Activated CD4-positive, CD25-positive, alpha-beta regulatory T cell (primary cell): Measurements from ENCODE around the gene SREK1IP1.

Source experiments
- DNase-seq, 4 experiments: peaks; one replicate each; lab custom pipeline; 2025; lab: John Stamatoyannopoulos, UW

SREK1IP1 gene

DNA sequence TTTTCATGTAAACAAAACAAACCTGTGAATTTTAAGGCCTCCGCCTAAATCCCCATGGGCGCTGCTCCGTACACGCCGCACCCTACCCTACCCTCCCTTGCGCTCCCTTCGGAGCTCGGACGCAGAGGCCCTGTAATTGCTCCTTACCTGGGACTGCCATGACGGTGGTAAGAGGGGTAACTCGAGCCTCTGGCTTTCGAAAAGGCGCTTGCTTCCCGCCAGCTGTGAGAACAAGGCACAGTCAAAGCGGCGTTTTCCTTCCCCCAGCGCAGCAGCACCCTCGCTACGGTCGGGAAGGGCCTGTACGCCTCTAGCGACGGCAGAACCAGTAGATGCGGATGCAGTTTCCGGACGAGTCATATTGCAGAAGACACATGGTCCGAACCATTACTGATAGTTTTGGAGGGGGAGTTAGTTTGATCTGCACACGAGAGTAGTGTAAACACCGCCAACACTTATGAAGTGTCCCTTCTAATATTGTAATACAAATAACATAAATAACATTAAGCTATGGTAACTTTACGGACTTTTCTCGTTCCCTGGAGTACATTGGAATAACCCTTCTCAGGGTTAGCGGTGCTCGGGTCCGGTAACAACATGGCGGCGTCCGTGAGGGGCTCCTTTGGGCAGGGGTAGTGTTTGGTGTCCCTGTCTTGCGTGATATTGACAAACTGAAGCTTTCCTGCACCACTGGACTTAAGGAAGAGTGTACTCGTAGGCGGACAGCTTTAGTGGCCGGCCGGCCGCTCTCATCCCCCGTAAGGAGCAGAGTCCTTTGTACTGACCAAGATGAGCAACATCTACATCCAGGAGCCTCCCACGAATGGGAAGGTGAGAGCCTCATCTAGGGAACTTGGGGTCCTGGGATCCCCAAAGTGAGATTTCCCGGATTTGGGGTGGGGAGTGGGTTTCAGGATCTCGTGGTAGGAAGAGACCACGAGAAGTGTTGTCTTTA is at the start of gene SREK1IP1, which contains the start of gene CWC27:
Gene SREK1IP1, minus strand, starts transcription at position 334 of the 955 bp plus-strand sequence. Its CDS starts 174 bp downstream, at position 160.
Gene CWC27, plus strand, starts transcription at position 573 of the 955 bp plus-strand sequence. Its CDS starts 217 bp downstream, at position 790.
- DNase-seq, result peak; percentile 53 to 64 (median 62)

DNA sequence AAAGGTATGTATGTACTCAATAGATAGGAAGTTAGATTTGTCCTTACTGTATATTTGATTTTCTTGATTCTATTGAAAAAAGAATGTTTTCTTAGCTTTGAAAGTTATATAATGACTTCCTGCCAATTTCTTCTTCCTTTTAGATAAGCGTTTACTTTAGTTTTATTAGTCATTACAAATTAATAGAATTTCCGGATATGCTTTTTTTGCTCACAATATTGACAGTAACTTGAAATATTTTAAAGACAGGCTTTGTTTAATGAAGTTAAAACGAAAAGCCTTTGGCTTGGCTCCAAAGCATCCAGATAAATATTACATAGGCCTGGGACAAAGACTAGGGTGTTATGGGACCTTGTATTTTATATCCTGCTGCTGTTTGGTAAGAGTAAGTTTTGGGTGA is 49.8 kb upstream of the SREK1IP1 start:
- DNase-seq, result no peak

GRCh38 chr5:64814073-64814472 is 45.6 kb upstream of the SREK1IP1 start:
- DNase-seq, result no peak

- no peak for DNase-seq
These were observed 42.7 kb upstream of the SREK1IP1 start for GRCh38 chr5:64811050-64811640.

DNA sequence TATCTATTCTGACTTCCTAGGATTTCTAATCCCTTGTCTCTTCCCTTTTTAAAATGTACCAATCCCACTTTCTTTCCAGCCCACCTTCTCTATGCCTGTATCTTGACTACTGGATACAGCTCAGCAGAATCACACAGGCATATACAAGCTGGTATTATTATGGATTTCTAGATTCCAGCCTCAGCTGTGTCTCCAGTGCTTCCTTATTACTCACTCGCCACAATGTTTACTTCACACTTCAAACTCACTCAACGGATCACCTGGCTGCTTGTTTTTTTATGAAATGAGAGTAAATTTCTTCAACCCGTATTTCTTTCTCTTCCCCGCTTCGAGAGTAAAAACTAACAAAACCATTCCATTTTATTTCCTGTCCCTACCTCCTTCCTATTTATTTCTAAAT is 39.0 kb upstream of the SREK1IP1 start:
- DNase-seq, result no peak

DNA sequence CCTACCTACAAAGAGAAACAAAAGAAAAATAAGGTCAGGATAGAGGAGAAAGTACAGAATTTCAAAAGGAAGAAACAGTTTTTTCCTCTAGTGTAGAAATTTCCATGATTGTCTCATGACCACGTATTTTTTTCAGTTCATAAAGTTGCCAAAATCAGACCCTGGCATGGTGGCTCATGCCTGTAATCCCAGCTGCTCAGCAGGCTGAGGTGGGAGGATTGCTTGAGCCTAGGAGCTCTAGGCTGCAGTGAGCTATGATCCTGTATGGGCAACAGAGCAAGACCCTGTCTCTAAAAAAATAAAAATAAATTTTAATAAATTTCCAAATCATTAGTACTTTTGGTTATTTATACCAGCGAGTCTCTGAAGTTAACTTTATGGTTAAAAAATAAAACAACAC is 38.0 kb upstream of the SREK1IP1 start:
- no peak for DNase-seq

- DNase-seq, result no peak
These were observed 32.4 kb upstream of the SREK1IP1 start for GRCh38 chr5:64800926-64801325.

- DNase-seq, result no peak
These were observed 27.8 kb upstream of the SREK1IP1 start for GRCh38 chr5:64796301-64796700.

DNA sequence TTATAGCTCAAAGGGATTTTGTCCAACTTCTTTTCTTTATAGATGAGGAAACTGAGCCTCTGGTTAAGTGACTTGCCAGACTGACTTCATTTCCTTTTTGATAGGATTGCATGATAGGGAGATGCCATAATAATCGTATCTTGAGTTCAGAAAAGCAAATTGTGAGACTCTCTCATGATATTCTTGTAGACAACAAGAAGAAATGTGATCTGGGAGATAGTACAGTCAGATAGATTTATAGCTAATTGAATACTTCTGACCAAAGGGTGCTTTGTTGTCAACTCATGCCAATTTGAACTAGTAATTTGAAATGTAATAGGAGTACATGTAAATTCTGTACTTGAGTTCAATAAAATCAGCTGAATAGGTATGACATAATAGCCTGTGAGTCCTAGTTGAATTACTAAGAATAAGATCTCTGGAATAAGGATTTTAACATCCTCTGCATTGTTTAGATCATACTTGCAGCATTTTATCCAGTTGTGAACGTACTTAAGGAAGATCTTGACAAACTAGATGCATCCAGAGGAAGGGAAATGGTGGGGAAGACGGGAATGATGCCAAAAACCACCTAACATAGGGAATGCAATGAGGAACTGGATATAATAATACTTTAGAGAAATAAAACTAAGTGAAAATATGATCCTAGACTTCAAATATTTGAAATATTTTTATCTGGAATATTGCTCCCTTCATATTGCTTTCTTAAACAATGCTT is 25.7 kb upstream of the SREK1IP1 start:
- no peak for DNase-seq

DNA sequence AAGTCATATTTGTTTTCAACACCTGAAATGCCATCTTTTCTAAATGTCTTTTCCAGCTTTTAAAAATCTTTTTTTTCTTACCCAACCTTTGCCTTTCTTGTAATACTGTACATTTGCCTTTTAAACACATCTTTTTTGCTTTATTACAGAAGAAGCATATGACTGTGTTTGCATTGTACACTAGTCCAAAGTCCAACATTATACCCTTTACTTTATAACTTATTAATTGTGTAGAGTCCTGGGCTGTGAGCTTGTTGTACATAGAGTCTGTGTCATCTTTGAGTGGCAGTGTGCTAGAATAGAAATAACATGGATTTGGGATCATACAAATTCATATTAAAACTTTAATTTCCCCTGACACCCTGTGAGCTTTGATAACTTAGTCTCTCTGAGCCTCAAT is 24.0 kb upstream of the SREK1IP1 start:
- DNase-seq, result no peak

DNA sequence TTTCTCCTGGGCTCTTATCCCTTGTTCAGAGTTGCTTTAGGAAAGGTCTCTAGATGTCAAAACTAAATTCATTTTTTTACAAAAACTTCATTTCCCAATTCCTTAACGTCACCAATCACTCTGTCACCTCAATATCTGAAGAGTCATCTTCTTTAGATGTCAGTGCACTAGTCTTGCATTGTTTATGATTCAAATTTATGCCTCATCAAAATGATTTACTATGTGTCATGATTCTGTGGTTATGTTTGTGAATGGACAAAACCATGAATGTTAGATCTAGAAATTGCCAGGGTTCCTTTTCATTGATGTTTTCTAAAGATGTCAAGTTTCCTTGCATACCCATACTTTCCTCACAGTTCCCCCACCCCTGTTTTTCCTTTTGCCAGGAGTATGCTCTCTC is 21.7 kb upstream of the SREK1IP1 start:
- DNase-seq, result no peak

DNA sequence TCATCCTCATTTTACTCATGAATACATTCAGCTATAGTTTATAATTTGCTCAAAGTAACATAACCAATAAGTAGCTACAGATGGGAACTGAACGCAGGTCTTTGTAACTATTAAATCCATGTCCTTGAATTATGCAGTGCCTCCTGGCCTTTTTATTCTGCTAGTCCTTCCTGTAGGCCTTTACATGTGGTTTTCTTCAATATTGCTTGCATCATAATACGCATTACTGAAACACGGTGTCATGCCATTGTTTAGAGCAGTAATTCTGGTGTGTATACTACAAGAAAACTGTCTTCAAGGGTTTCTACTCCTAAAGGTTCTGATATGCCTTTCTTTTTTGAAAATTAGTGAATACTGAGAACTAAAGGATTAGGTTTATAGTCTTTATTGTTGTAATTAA is 21.0 kb upstream of the SREK1IP1 start:
- no peak for DNase-seq

- DNase-seq, result no peak
These were observed 19.7 kb upstream of the SREK1IP1 start for GRCh38 chr5:64788156-64788555.

GRCh38 chr5:64786372-64786771 is 17.9 kb upstream of the SREK1IP1 start:
- DNase-seq, result no peak

GRCh38 chr5:64784451-64785025 is 16.0 kb upstream of the SREK1IP1 start:
- DNase-seq, result peak; percentile 35 to 60 (median 56)

GRCh38 chr5:64775291-64775690 is 6.8 kb upstream of the SREK1IP1 start:
- DNase-seq, result no peak

- no peak for DNase-seq
These were observed 5.0 kb upstream of the SREK1IP1 start for GRCh38 chr5:64773533-64773932.

- no peak for DNase-seq
These were observed 3.2 kb upstream of the SREK1IP1 start for GRCh38 chr5:64771736-64772135.

GRCh38 chr5:64769855-64770254 is 1.4 kb upstream of the SREK1IP1 start:
- no peak for DNase-seq

- DNase-seq, result no peak
These were observed 533 bp downstream of the SREK1IP1 start for GRCh38 chr5:64767959-64768357.

DNA sequence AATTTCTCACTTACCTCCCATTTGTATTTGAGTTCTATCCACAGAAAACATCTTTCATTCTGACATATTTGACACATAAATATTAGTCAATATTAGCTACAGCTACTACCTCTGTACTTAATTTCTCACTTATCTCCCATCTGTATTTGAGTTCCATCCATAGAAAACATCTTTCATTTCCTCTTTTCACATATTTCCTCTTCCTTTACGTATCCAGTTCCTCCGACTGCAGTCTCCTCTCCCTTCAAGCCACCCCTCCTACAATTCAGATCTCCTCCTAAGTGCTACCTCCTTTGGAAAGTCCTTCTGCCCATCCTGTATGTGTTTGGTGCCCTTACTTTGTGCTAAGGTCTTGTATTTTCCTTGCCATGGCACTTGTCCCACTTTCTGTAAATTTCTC is 1.6 kb downstream of the SREK1IP1 start:
- DNase-seq, result no peak
